ENCODE measurements around the gene AFF3.

DNA sequence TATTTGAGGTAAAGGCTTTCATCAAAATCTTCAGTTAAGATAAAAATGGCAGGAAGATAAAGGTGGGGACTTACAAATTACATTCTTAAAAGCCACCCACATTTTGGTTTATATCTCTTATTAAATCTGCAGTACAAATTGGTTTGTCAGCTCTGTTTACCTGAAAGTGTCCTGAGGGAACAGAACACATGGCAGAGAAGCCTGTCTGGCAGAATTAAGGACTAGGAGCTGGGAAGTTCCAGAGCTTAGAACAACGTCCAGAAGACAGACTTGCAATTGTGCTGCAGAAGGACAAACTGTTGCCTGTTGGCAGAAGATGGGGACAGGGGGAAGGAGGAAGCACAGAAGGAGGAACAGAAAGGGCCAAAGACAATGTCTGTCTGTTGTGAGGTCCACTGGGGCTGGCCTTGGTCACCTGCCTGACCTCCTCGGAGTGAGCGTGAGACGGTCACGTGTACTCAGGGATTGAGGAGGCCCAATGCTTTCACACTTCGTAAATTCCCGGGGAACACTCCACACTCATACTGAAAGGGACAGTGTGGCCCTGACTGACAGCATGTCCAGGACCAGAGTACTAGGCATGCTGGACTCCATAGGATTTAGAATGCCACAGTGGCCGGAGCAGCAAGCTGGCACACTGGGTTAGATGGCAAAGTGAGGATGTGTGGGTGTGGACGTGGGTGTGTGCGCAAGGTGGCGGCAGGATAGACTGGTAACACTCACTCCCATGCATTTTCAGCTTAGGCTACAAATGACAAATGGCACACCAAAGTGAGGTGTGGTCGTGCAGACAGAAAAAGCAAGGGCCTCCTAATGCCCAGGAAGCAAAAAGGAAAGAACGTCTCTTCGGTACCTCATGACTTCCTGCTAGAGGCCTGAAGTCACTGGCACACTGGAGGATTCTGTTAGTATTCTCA lies 441.6 kb downstream of the AFF3 start:
- no peak for TF ChIP-seq POLR2A (IDR thresholded peaks at IDR 0.05)
- TF ChIP-seq, protein P1, sequence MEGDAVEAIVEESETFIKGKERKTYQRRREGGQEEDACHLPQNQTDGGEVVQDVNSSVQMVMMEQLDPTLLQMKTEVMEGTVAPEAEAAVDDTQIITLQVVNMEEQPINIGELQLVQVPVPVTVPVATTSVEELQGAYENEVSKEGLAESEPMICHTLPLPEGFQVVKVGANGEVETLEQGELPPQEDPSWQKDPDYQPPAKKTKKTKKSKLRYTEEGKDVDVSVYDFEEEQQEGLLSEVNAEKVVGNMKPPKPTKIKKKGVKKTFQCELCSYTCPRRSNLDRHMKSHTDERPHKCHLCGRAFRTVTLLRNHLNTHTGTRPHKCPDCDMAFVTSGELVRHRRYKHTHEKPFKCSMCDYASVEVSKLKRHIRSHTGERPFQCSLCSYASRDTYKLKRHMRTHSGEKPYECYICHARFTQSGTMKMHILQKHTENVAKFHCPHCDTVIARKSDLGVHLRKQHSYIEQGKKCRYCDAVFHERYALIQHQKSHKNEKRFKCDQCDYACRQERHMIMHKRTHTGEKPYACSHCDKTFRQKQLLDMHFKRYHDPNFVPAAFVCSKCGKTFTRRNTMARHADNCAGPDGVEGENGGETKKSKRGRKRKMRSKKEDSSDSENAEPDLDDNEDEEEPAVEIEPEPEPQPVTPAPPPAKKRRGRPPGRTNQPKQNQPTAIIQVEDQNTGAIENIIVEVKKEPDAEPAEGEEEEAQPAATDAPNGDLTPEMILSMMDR (IDR thresholded peaks at IDR 0.05): no peak
